ENCODE measurements around the gene XNDC1N. TPM values are rescaled to one million over a fixed set of nuclear protein-coding genes. Genes with fewer than 3 reads are reported as not detected.

The XNDC1N gene, protein sequence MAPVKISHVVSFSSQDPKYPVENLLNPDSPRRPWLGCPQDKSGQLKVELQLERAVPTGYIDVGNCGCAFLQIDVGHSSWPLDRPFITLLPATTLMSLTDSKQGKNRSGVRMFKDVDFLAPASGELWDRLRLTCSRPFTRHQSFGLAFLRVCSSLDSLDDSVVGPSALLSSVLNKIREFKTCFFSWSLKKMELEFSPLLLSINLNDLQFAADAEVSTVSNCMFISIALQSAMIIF
- 3.1 TPM for polyA plus RNA-seq (2012; ENCODE audit: low read depth, missing spikeins)

DNA sequence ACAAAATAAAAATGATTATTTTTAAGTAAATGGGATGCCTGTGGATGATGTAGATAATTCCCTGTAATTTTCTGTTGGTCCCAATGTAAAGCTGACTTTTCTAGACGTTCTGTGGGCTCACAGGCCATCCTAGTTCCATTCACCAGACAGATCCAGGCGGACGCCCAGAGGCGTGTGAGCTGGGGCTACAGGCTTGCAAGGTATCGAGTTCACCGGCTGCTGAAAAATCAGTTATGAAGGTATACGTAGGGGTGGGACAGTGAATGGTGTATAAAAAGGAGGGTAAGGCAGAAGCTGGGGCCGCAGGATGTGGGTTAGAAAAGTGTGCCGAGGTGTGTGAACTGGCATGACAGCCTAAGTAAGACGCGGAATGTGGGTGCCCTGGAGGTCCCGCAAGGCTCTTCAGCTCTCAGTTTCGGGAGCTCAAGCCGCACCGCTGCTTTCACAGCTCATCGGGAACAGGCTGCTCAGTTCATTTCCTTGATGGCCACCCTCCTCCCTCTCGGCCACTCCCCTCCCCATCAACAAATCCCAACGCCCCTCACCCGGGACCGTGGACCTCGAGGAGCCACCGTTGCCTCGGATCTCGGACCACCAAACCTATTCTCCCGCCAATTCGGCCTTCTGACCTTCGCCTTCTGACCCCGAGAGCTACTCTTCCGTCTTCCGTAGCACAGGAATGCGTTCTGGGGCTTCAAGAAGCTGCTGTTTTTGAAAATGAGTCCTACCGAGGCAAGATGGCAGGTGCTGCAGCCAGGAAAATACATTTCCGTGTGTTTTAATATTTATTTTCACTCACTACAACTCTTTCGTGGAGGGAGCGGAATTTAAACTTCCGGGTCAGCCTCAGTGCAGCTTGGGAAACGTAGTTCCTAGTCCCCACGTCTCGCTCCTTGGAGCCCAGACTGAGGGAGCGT lies at the start of gene XNDC1N:
TSS of gene XNDC1N (minus strand) at position 775 of the 917 bp plus-strand sequence. CDS start 5,241 bp downstream, outside the sequence.
- DNase-seq (ENCODE audit: insufficient read length, low spot score) (peak; percentile 50), FAIRE-seq (no peak)
- TF ChIP-seq POLR2AphosphoS5 (IDR thresholded peaks at IDR 0.05; ENCODE audit: low read depth, low read length): peak; percentile 79
- TF ChIP-seq PAX5 (IDR thresholded peaks at IDR 0.05; ENCODE audit: insufficient read depth, low read length, severe bottlenecking): no peak
- TF ChIP-seq SPI1 (IDR thresholded peaks at IDR 0.05; ENCODE audit: low read depth, low read length): no peak
- no peak for TF ChIP-seq POU2F2 (IDR thresholded peaks at IDR 0.05; ENCODE audit: low read depth, low read length)
- no peak; the same call in none of the 2 replicates for TF ChIP-seq TAF1 (IDR thresholded peaks at IDR 0.05; ENCODE audit: low read depth, low read length)
- TF ChIP-seq POLR2A (IDR thresholded peaks at IDR 0.05; ENCODE audit: low read depth, low read length): peak; percentile 58; the same call in 1 of the 2 replicates

DNA sequence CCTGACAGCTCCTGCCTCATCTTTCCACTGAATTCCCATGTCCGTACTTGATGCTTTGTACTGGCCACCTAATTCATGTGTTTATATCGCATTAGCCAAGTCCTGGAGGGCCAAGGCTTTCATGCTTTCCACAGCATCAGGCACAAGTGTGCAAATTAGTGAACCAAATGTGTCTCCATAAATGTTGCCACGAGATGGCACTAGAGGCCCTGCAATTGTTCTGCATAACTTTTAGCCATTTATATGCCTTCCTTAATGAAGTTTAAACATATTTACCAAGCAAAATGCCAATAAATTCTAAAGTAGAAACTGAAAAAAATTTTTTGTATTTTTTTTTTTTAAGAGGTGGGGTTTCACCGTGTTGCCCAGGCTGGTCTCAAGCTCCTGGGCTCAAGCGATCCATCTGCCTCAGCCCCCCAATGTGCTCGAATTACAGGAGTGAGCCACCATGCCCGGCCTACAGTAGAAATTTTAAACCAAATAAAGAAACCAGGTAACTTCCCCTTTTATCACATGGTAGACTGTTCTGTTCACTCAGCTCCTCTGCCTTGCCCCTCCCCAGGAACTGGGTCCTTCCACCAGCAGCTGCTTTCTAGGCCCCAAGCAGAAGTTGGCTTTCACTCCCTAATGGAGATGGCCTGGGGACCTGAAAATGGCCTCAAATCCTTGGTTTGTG lies 49.5 kb upstream of the XNDC1N start:
- TF ChIP-seq POLR2AphosphoS5 (IDR thresholded peaks at IDR 0.05; ENCODE audit: low read depth, low read length) (no peak), SPI1 (IDR thresholded peaks at IDR 0.05; ENCODE audit: low read depth, low read length) (peak; percentile 25; the same call in 1 of the 2 replicates), TAF1 (IDR thresholded peaks at IDR 0.05; ENCODE audit: low read depth, low read length) (no peak), POU2F2 (IDR thresholded peaks at IDR 0.05; ENCODE audit: low read depth, low read length) (no peak)
- peak; percentile 88 for FAIRE-seq
- no peak for DNase-seq (ENCODE audit: insufficient read length, low spot score)

DNA sequence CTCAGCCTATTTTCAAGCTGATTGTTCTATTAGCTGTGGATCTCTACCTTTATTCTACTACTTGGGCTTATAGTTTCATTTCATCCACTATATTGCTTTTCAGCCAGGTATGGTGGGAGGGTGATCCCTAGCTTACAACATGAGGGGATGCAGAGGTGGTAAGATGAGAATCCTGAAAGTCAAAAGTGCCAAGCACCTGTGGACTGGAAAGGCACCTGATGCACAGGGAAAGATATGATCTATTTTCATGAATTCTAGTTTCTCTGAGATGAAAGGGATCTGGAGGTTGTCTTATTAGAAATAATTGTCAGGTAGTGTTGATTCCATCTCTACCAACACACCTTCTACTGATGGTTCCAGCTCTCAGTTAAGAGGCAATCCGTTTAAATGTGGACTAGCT lies 48.7 kb upstream of the XNDC1N start:
- DNase-seq (ENCODE audit: insufficient read length, low spot score) (no peak), FAIRE-seq (peak; percentile 31)
- TF ChIP-seq POLR2A (IDR thresholded peaks at IDR 0.05; ENCODE audit: low read depth, low read length) (no peak), SPI1 (IDR thresholded peaks at IDR 0.05; ENCODE audit: low read depth, low read length) (no peak), PAX5 (IDR thresholded peaks at IDR 0.05; ENCODE audit: insufficient read depth, low read length, severe bottlenecking) (no peak), TAF1 (IDR thresholded peaks at IDR 0.05; ENCODE audit: low read depth, low read length) (no peak), POLR2AphosphoS5 (IDR thresholded peaks at IDR 0.05; ENCODE audit: low read depth, low read length) (no peak), POU2F2 (IDR thresholded peaks at IDR 0.05; ENCODE audit: low read depth, low read length) (no peak)

DNA sequence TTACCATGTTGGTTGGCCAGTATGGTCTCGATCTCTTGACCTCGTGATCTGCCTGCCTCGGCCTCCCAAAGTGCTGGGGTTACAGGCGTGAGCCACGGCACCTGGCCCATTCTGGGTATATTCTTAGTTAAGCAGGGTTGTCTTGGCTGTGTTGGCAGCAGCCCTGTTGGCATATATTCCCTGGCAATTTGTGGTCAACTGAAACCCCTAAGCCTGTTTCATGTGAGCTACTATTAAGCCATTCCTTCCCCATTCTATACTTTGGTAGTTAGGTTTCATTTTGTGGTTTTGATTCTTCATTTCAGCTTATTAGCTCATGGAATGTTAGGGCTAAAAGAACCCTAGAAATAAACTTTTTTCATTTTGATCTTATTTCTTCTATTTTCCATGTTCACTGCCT lies 48.2 kb upstream of the XNDC1N start:
- no peak for FAIRE-seq
- TF ChIP-seq TAF1 (IDR thresholded peaks at IDR 0.05; ENCODE audit: low read depth, low read length) (no peak), PAX5 (IDR thresholded peaks at IDR 0.05; ENCODE audit: insufficient read depth, low read length, severe bottlenecking) (no peak), POLR2A (IDR thresholded peaks at IDR 0.05; ENCODE audit: low read depth, low read length) (no peak), POLR2AphosphoS5 (IDR thresholded peaks at IDR 0.05; ENCODE audit: low read depth, low read length) (no peak), SPI1 (IDR thresholded peaks at IDR 0.05; ENCODE audit: low read depth, low read length) (no peak), POU2F2 (IDR thresholded peaks at IDR 0.05; ENCODE audit: low read depth, low read length) (no peak)
- no peak for DNase-seq (ENCODE audit: insufficient read length, low spot score)

DNA sequence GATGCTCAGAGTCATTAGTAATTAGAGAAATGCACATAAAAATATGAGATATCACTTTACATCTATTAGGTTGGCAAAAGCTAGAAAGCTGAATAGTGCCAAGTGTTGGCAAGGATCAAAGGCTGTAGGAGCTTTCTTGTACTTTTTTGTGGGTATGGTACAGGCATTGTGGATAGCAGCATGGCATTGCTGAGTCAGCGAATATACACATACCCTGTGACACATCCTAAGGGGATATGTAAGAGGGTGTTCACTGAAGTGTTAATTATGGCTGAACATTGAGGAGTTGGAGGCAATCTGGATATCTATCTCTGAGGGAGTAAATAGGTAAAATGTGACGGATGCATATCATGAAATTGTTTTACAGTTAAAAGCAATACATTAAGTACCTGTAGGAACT lies 43.3 kb upstream of the XNDC1N start:
- FAIRE-seq (peak; percentile 81), DNase-seq (ENCODE audit: insufficient read length, low spot score) (no peak)
- TF ChIP-seq POU2F2 (IDR thresholded peaks at IDR 0.05; ENCODE audit: low read depth, low read length): no peak
- no peak for TF ChIP-seq TAF1 (IDR thresholded peaks at IDR 0.05; ENCODE audit: low read depth, low read length)
- TF ChIP-seq POLR2AphosphoS5 (IDR thresholded peaks at IDR 0.05; ENCODE audit: low read depth, low read length): no peak
- no peak for TF ChIP-seq SPI1 (IDR thresholded peaks at IDR 0.05; ENCODE audit: low read depth, low read length)

DNA sequence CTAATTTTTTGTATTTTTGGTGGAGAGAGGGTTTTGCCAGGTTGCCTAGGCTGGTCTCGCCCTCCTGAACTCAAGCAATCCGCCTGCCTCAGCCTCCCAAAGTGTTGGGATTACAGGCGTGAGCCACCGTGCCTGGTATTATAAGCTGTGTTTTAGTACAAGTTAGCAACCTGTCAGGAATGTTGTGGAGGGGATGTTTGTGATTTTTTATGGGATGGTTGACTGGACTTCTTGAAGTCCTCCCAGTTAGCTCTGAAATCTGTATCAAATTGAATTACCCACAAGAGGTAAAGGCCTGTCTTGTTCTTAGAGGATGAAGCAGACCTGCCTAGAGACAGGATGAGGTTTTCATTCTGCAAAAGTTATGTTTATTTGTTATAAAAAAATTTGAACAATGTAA lies 36.2 kb upstream of the XNDC1N start:
- no peak for FAIRE-seq
- TF ChIP-seq PAX5 (IDR thresholded peaks at IDR 0.05; ENCODE audit: insufficient read depth, low read length, severe bottlenecking) (no peak), TAF1 (IDR thresholded peaks at IDR 0.05; ENCODE audit: low read depth, low read length) (no peak), POLR2AphosphoS5 (IDR thresholded peaks at IDR 0.05; ENCODE audit: low read depth, low read length) (no peak), POLR2A (IDR thresholded peaks at IDR 0.05; ENCODE audit: low read depth, low read length) (no peak), SPI1 (IDR thresholded peaks at IDR 0.05; ENCODE audit: low read depth, low read length) (no peak), POU2F2 (IDR thresholded peaks at IDR 0.05; ENCODE audit: low read depth, low read length) (no peak)
- no peak for DNase-seq (ENCODE audit: insufficient read length, low spot score)

DNA sequence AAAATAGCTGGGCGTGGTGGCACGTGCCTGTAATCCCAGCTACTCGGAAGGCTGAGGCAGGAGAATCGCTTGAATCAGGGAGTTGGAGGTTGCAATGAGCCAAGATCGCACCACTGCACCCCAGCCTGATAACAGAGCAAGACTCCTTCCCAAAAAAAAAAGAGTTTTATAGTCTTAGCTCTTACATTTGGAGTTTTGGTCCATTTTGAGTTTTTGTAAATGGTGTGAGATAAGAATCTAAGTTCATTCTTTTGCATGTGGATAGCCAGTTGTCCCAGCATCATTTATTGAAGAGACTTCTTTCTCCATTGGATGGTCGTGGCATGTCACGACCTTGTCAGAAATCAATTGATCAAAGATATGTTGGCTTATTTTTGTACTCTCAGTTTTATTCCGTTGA lies 35.1 kb upstream of the XNDC1N start:
- FAIRE-seq: no peak
- TF ChIP-seq POU2F2 (IDR thresholded peaks at IDR 0.05; ENCODE audit: low read depth, low read length) (no peak), PAX5 (IDR thresholded peaks at IDR 0.05; ENCODE audit: insufficient read depth, low read length, severe bottlenecking) (no peak), TAF1 (IDR thresholded peaks at IDR 0.05; ENCODE audit: low read depth, low read length) (no peak), SPI1 (IDR thresholded peaks at IDR 0.05; ENCODE audit: low read depth, low read length) (no peak), POLR2AphosphoS5 (IDR thresholded peaks at IDR 0.05; ENCODE audit: low read depth, low read length) (no peak), POLR2A (IDR thresholded peaks at IDR 0.05; ENCODE audit: low read depth, low read length) (no peak)
- no peak for DNase-seq (ENCODE audit: insufficient read length, low spot score)

DNA sequence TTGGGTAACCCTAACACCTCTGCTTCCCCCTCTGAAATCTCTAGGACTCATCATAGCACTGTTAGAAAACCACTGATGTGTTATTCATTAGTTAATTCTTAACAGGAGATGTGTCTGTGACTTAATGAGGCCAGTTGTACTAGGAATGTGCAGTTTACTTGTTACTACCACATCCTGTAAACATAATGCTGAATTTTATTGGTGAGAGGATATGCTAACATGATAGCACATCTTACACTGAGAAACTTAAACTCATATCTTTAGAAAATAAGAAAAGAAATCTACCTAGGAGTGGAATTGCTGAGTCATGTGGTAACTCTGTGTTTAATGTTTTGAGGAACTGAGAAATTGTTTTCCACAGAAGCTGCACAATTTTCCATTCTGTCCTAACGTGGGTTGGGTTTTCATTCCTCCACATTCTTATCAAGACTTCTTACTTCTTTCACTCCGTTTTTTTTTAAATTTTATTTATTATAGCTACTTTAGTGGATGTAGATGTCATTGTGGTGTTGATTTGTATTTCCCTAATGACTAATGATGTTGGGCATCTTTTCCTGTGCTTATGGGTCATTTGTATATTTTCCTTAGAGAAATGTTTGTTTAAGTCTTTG lies 34.1 kb upstream of the XNDC1N start:
- TF ChIP-seq TAF1 (IDR thresholded peaks at IDR 0.05; ENCODE audit: low read depth, low read length) (no peak), SPI1 (IDR thresholded peaks at IDR 0.05; ENCODE audit: low read depth, low read length) (peak; percentile 97)
- DNase-seq (ENCODE audit: insufficient read length, low spot score): peak; percentile 17
- peak; percentile 62 for FAIRE-seq

All from GM12891 (cell line).